Stimulated activated CD4-positive, alpha-beta T cell treated with anti-CD3 and anti-CD28 coated beads, Interleukin-15, amount 100 ng/mL, for 1 hour (primary cell): ENCODE data around the gene EIF2B2.
"Not testable (repeated sequence)": the region's sequence is repeated elsewhere in the genome, so short reads cannot be mapped to it uniquely, and the experiment has no call there.

Experiments
- DNase-seq, 2 donors: peaks; one replicate each; pipeline ENCODE4 v3.0.0-alpha.2; 2020; ENCODE audit warnings: low read depth in 1 of 2, low spot score in 1 of 2

Gene EIF2B2

GRCh38 chr14:74988993-74989392, 13.7 kb upstream of the EIF2B2 start:
- DNase-seq: no peak

GRCh38 chr14:74994182-74994581, 8.5 kb upstream of the EIF2B2 start:
- DNase-seq: not testable (repeated sequence)

- DNase-seq: not testable (repeated sequence)
Measured at GRCh38 chr14:74995781-74996180, 6.9 kb upstream of the EIF2B2 start.

GRCh38 chr14:75001261-75001660, 1.5 kb upstream of the EIF2B2 start:
- DNase-seq: no peak

- DNase-seq: no peak
Measured at GRCh38 chr14:75001899-75002298, 822 bp upstream of the EIF2B2 start.

- DNase-seq: no peak
Measured at GRCh38 chr14:75003250-75004027, 718 bp downstream of the EIF2B2 start.

GRCh38 chr14:75005357-75005756, 2.6 kb downstream of the EIF2B2 start:
- no peak for DNase-seq

GRCh38 chr14:75009176-75009575, 6.5 kb downstream of the EIF2B2 start:
- no peak for DNase-seq

- DNase-seq: no peak
Measured at GRCh38 chr14:75010472-75011093, 7.9 kb downstream of the EIF2B2 start.

- no peak for DNase-seq
Measured at GRCh38 chr14:75011356-75011994, 8.8 kb downstream of the EIF2B2 start.

GRCh38 chr14:75013290-75013689, 10.6 kb downstream of the EIF2B2 start:
- no peak for DNase-seq

- DNase-seq: no peak
Measured at GRCh38 chr14:75015496-75015895, 12.8 kb downstream of the EIF2B2 start.

GRCh38 chr14:75016815-75017214, 14.1 kb downstream of the EIF2B2 start:
- no peak for DNase-seq

GRCh38 chr14:75018694-75019093, 16.0 kb downstream of the EIF2B2 start:
- no peak for DNase-seq

GRCh38 chr14:75022655-75023054, 19.9 kb downstream of the EIF2B2 start:
- DNase-seq: no peak

GRCh38 chr14:75023108-75023507, 20.4 kb downstream of the EIF2B2 start:
- no peak for DNase-seq

GRCh38 chr14:75025082-75025481, 22.4 kb downstream of the EIF2B2 start:
- DNase-seq: no peak

GRCh38 chr14:75025876-75026275, 23.2 kb downstream of the EIF2B2 start:
- no peak for DNase-seq

GRCh38 chr14:75030147-75030546, 27.4 kb downstream of the EIF2B2 start:
- DNase-seq: no peak

GRCh38 chr14:75032939-75033338, 30.2 kb downstream of the EIF2B2 start:
- no peak for DNase-seq

GRCh38 chr14:75040507-75040906, 37.8 kb downstream of the EIF2B2 start:
- no peak for DNase-seq

GRCh38 chr14:75040959-75041358, 38.2 kb downstream of the EIF2B2 start:
- no peak for DNase-seq
